GM15510 (cell line): ENCODE results near the gene KLHL35.

ENCODE experiments used
- POLR2A ChIP-seq: IDR thresholded peaks from 3 replicates; pipeline ENCODE4 v1.6.1; 2011; ENCODE audit warnings: borderline replicate concordance; ENCODE audit not compliant: insufficient read length; ENCODE audit errors: extremely low read depth

KLHL35 gene

GRCh38 chr11:75432911-75433321 lies at the start of gene KLHL35:
Gene KLHL35 (minus strand): TSS chr11:75433203. CDS start chr11:75430629, 2,574 bp downstream.
- TF ChIP-seq POLR2A = no peak

- no peak for TF ChIP-seq POLR2A
These were observed 49.1 kb upstream of the KLHL35 start for GRCh38 chr11:75481922-75482606.

- no peak for TF ChIP-seq POLR2A
These were observed 48.4 kb upstream of the KLHL35 start for GRCh38 chr11:75481223-75481921.

- TF ChIP-seq POLR2A = no peak
These were observed 47.5 kb upstream of the KLHL35 start for GRCh38 chr11:75480185-75481175.

- no peak for TF ChIP-seq POLR2A
These were observed 46.7 kb upstream of the KLHL35 start for GRCh38 chr11:75479597-75480145.

GRCh38 chr11:75478783-75479596 lies 46.0 kb upstream of the KLHL35 start:
- TF ChIP-seq POLR2A = no peak

- no peak for TF ChIP-seq POLR2A
These were observed 44.6 kb upstream of the KLHL35 start for GRCh38 chr11:75477614-75477935.

GRCh38 chr11:75476739-75477613 lies 44.0 kb upstream of the KLHL35 start:
- no peak for TF ChIP-seq POLR2A

- TF ChIP-seq POLR2A = no peak
These were observed 43.0 kb upstream of the KLHL35 start for GRCh38 chr11:75475767-75476650.

GRCh38 chr11:75474878-75475766 lies 42.1 kb upstream of the KLHL35 start:
- TF ChIP-seq POLR2A = no peak

GRCh38 chr11:75474240-75474639 lies 41.2 kb upstream of the KLHL35 start:
- no peak for TF ChIP-seq POLR2A
